ENCODE data around the gene PAPPA2.
"Not testable (repeated sequence)": the region's sequence is repeated elsewhere in the genome, so short reads cannot be mapped to it uniquely, and the experiment has no call there.

PAPPA2 gene

GRCh38 chr1:176462674-176463378 is at the start of gene PAPPA2:
PAPPA2 (plus strand) TSS chr1:176463175; CDS start chr1:176556323, 93,148 bp downstream.
- DNase-seq (ENCODE audit: low read depth in 2 of 3, low spot score in 2 of 3): no peak

GRCh38 chr1:176416777-176417176 is 46.2 kb upstream of the PAPPA2 start:
- DNase-seq (ENCODE audit: low read depth in 2 of 3, low spot score in 2 of 3): no peak

GRCh38 chr1:176419608-176420007 is 43.4 kb upstream of the PAPPA2 start:
- DNase-seq (ENCODE audit: low read depth in 2 of 3, low spot score in 2 of 3): not testable (repeated sequence)

GRCh38 chr1:176434234-176434633 is 28.7 kb upstream of the PAPPA2 start:
- no peak for DNase-seq (ENCODE audit: low read depth in 2 of 3, low spot score in 2 of 3)

- DNase-seq (ENCODE audit: low read depth in 2 of 3, low spot score in 2 of 3): no peak
Observed at GRCh38 chr1:176436251-176436650, 26.7 kb upstream of the PAPPA2 start.

- DNase-seq (ENCODE audit: low read depth in 2 of 3, low spot score in 2 of 3): no peak
Observed at GRCh38 chr1:176440176-176440575, 22.8 kb upstream of the PAPPA2 start.

GRCh38 chr1:176444286-176444685 is 18.7 kb upstream of the PAPPA2 start:
- no peak for DNase-seq (ENCODE audit: low read depth in 2 of 3, low spot score in 2 of 3)

GRCh38 chr1:176445402-176445801 is 17.6 kb upstream of the PAPPA2 start:
- no peak for DNase-seq (ENCODE audit: low read depth in 2 of 3, low spot score in 2 of 3)

GRCh38 chr1:176448340-176448739 is 14.6 kb upstream of the PAPPA2 start:
- DNase-seq (ENCODE audit: low read depth in 2 of 3, low spot score in 2 of 3): no peak

- DNase-seq (ENCODE audit: low read depth in 2 of 3, low spot score in 2 of 3): no peak
Observed at GRCh38 chr1:176450526-176450925, 12.4 kb upstream of the PAPPA2 start.

GRCh38 chr1:176451741-176452140 is 11.2 kb upstream of the PAPPA2 start:
- not testable (repeated sequence) for DNase-seq (ENCODE audit: low read depth in 2 of 3, low spot score in 2 of 3)

GRCh38 chr1:176456795-176457194 is 6.2 kb upstream of the PAPPA2 start:
- DNase-seq (ENCODE audit: low read depth in 2 of 3, low spot score in 2 of 3): no peak

GRCh38 chr1:176460544-176461336 is 2.2 kb upstream of the PAPPA2 start:
- no peak for DNase-seq (ENCODE audit: low read depth in 2 of 3, low spot score in 2 of 3)

- no peak for DNase-seq (ENCODE audit: low read depth in 2 of 3, low spot score in 2 of 3)
Observed at GRCh38 chr1:176461576-176461975, 1.4 kb upstream of the PAPPA2 start.

- no peak for DNase-seq (ENCODE audit: low read depth in 2 of 3, low spot score in 2 of 3)
Observed at GRCh38 chr1:176466514-176466913, 3.5 kb downstream of the PAPPA2 start.

- DNase-seq (ENCODE audit: low read depth in 2 of 3, low spot score in 2 of 3): no peak
Observed at GRCh38 chr1:176469450-176470010, 6.6 kb downstream of the PAPPA2 start.

- no peak for DNase-seq (ENCODE audit: low read depth in 2 of 3, low spot score in 2 of 3)
Observed at GRCh38 chr1:176471338-176472121, 8.6 kb downstream of the PAPPA2 start.

- DNase-seq (ENCODE audit: low read depth in 2 of 3, low spot score in 2 of 3): no peak
Observed at GRCh38 chr1:176479971-176480370, 17.0 kb downstream of the PAPPA2 start.

GRCh38 chr1:176480750-176481149 is 17.8 kb downstream of the PAPPA2 start:
- DNase-seq (ENCODE audit: low read depth in 2 of 3, low spot score in 2 of 3): no peak

GRCh38 chr1:176485083-176485482 is 22.1 kb downstream of the PAPPA2 start:
- DNase-seq (ENCODE audit: low read depth in 2 of 3, low spot score in 2 of 3): no peak

- DNase-seq (ENCODE audit: low read depth in 2 of 3, low spot score in 2 of 3): no peak
Observed at GRCh38 chr1:176494436-176494835, 31.5 kb downstream of the PAPPA2 start.
